ENCODE measurements around the gene CIB2.

CIB2 gene

GRCh38 chr15:78104566-78105475, 26.4 kb downstream of the CIB2 start:
- no peak for DNase-seq
- no peaks in the 10 kb centered on the region for H3K27me3 ChIP-seq (ENCODE audit: insufficient read depth, low read depth, severe bottlenecking)
- no peak overlapping the region for H3K4me3 ChIP-seq (ENCODE audit: low read depth, low read length)
- no peaks in the 10 kb centered on the region for H3K9me3 ChIP-seq (ENCODE audit: severe bottlenecking)
- peaks cover 2% of the 10 kb centered on the region; the same call in 1 of the 2 replicates for H3K36me3 ChIP-seq
- TF ChIP-seq CTCF (IDR thresholded peaks at IDR 0.05; ENCODE audit: low read depth, low read length): no peak
- H3K27ac ChIP-seq: no peak overlapping the region

- H3K4me3 ChIP-seq (ENCODE audit: low read depth, low read length): no peak overlapping the region
- no peaks in the 10 kb centered on the region for H3K9me3 ChIP-seq (ENCODE audit: severe bottlenecking)
- TF ChIP-seq CTCF (IDR thresholded peaks at IDR 0.05; ENCODE audit: low read depth, low read length): no peak
- H3K27ac ChIP-seq: no peak overlapping the region
- DNase-seq: no peak
- no peaks in the 10 kb centered on the region for H3K27me3 ChIP-seq (ENCODE audit: insufficient read depth, low read depth, severe bottlenecking)
- peaks cover 2% of the 10 kb centered on the region; the same call in 1 of the 2 replicates for H3K36me3 ChIP-seq
Observed at GRCh38 chr15:78104119-78104479, 27.1 kb downstream of the CIB2 start.

GRCh38 chr15:78103406-78104118, 27.7 kb downstream of the CIB2 start:
- no peak overlapping the region for H3K4me3 ChIP-seq (ENCODE audit: low read depth, low read length)
- H3K9me3 ChIP-seq (ENCODE audit: severe bottlenecking): no peaks in the 10 kb centered on the region
- TF ChIP-seq CTCF (IDR thresholded peaks at IDR 0.05; ENCODE audit: low read depth, low read length): no peak
- H3K27me3 ChIP-seq (ENCODE audit: insufficient read depth, low read depth, severe bottlenecking): no peaks in the 10 kb centered on the region
- DNase-seq: no peak
- no peak overlapping the region for H3K27ac ChIP-seq
- H3K36me3 ChIP-seq: peaks cover 2% of the 10 kb centered on the region; the same call in 1 of the 2 replicates

- no peak overlapping the region for H3K4me3 ChIP-seq (ENCODE audit: low read depth, low read length)
- no peaks in the 10 kb centered on the region for H3K9me3 ChIP-seq (ENCODE audit: severe bottlenecking)
- TF ChIP-seq CTCF (IDR thresholded peaks at IDR 0.05; ENCODE audit: low read depth, low read length): no peak
- H3K36me3 ChIP-seq: peaks cover under 1% of the 10 kb centered on the region; the same call in 1 of the 2 replicates
- H3K27ac ChIP-seq: no peak overlapping the region
- no peaks in the 10 kb centered on the region for H3K27me3 ChIP-seq (ENCODE audit: insufficient read depth, low read depth, severe bottlenecking)
- DNase-seq: no peak
Observed at GRCh38 chr15:78102741-78103140, 28.5 kb downstream of the CIB2 start.

GRCh38 chr15:78102211-78102610, 29.0 kb downstream of the CIB2 start:
- no peaks in the 10 kb centered on the region; the same call in 1 of the 2 replicates for H3K36me3 ChIP-seq
- H3K4me3 ChIP-seq (ENCODE audit: low read depth, low read length): no peak overlapping the region
- H3K9me3 ChIP-seq (ENCODE audit: severe bottlenecking): no peaks in the 10 kb centered on the region
- no peak overlapping the region for H3K27ac ChIP-seq
- H3K27me3 ChIP-seq (ENCODE audit: insufficient read depth, low read depth, severe bottlenecking): no peaks in the 10 kb centered on the region
- no peak for DNase-seq
- TF ChIP-seq CTCF (IDR thresholded peaks at IDR 0.05; ENCODE audit: low read depth, low read length): no peak
